OCI-LY1 (cell line): ENCODE results near the gene PCBP3.

ENCODE experiments used
- H2AFZ ChIP-seq: fragments of 200-600 bp; sonication (generic), shearing (Covaris generic); 2 replicates; pipeline ENCODE4 v1.6.0; 2014; ENCODE audit warnings: antibody characterized with exemption, mild to moderate bottlenecking, low read length
- H3F3A ChIP-seq: fragments of 200-600 bp; sonication (generic), shearing (Covaris generic); 2 replicates; pipeline ENCODE4 v1.6.0; 2014; ENCODE audit warnings: mild to moderate bottlenecking, antibody characterized with exemption, low read length, moderate library complexity; ENCODE audit not compliant: insufficient read depth
- H3K27ac ChIP-seq: fragments of 200-600 bp; sonication (generic); 2 replicates; pipeline ENCODE4 v1.5.1; 2014; ENCODE audit warnings: low read length, mixed run types, mild to moderate bottlenecking, low read depth; ENCODE audit not compliant: poor library complexity, severe bottlenecking
- H3K27me3 ChIP-seq: fragments of 200-600 bp; sonication (generic); 2 replicates; pipeline ENCODE4 v1.6.0; 2014; ENCODE audit warnings: antibody characterized with exemption, mild to moderate bottlenecking, low read length, moderate library complexity; ENCODE audit not compliant: insufficient read depth
- H3K36me3 ChIP-seq: fragments of 200-600 bp; sonication (generic); 2 replicates; pipeline ENCODE4 v1.6.1; 2014; ENCODE audit warnings: mild to moderate bottlenecking, antibody characterized with exemption, low read length, moderate library complexity, mixed read lengths; ENCODE audit not compliant: insufficient read depth
- H3K4me1 ChIP-seq: fragments of 200-600 bp; sonication (generic); 2 replicates; pipeline ENCODE4 v1.5.1; 2014; ENCODE audit warnings: mild to moderate bottlenecking, low read length, moderate library complexity; ENCODE audit not compliant: insufficient read depth, severe bottlenecking
- H3K4me2 ChIP-seq: fragments of 200-600 bp; sonication (generic), shearing (Covaris generic); 2 replicates; pipeline ENCODE4 v1.6.1; 2014; ENCODE audit warnings: low read length
- H3K4me3 ChIP-seq: fragments of 200-600 bp; sonication (generic); 2 replicates; pipeline ENCODE4 v1.5.1; 2014; ENCODE audit warnings: low read length, low read depth, mild to moderate bottlenecking, mixed read lengths; ENCODE audit not compliant: poor library complexity, severe bottlenecking
- H3K79me2 ChIP-seq: fragments of 200-600 bp; shearing (Covaris generic); 2 replicates; pipeline ENCODE4 v1.6.1; 2016; ENCODE audit warnings: mixed run types, low read length, mixed read lengths; ENCODE audit not compliant: insufficient read depth
- H3K9ac ChIP-seq: fragments of 200-600 bp; sonication (generic), shearing (Covaris generic); 2 replicates; pipeline ENCODE4 v1.6.1; 2014; ENCODE audit warnings: mild to moderate bottlenecking, low read length, mixed read lengths
- H3K9me2 ChIP-seq: fragments of 200-600 bp; sonication (generic), shearing (Covaris generic); 2 replicates; pipeline ENCODE4 v1.6.1; 2014; ENCODE audit warnings: low read depth, mild to moderate bottlenecking, low read length, mixed read lengths
- H3K9me3 ChIP-seq: fragments of 200-600 bp; shearing (Covaris generic); 2 replicates; pipeline ENCODE4 v1.6.1; 2014; ENCODE audit warnings: low read length, mixed read lengths
- H4K20me1 ChIP-seq: fragments of 200-600 bp; sonication (generic), shearing (Covaris generic); 2 replicates; pipeline ENCODE4 v1.6.0; 2016; ENCODE audit warnings: mild to moderate bottlenecking, low read length; ENCODE audit not compliant: insufficient read depth
- CTCF ChIP-seq: fragments of 200-600 bp; sonication (generic), shearing (Covaris generic); IDR thresholded peaks from 2 replicates; pipeline ENCODE4 v1.5.1; 2017; ENCODE audit warnings: mild to moderate bottlenecking, antibody characterized with exemption, low read length, moderate library complexity, mixed read lengths
- EZH2 ChIP-seq: fragments of 200-600 bp; sonication (generic), shearing (Covaris generic); IDR thresholded peaks from 2 replicates; pipeline ENCODE4 v1.8.0; 2017; ENCODE audit warnings: borderline replicate concordance, mixed run types, mild to moderate bottlenecking, antibody characterized with exemption, low read length, moderate library complexity, mixed read lengths

Gene PCBP3

DNA sequence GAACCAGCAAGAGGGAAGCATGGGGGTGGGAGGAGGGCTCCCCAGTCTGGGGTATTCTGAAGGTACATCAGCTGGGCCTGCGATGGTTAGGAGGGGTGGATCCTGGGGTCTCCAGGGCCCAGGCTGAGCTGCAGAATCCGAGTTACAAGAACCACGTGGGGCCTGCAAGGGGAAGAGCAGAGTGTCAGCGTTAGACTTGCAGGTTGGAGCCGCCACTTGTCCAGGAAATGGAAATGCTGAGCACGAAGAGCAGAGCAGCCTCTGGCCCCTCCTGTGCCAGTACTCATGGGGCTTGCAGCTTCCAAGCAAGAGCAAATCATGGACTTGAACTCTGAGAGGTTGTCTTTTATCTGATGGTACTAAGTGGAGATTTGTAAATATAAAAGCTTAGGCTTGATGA lies 290.6 kb downstream of the PCBP3 start:
- H3K27me3 ChIP-seq, result no peaks in the 10 kb centered on the region
- no peaks in the 10 kb centered on the region for H3K9me3 ChIP-seq
- no peak overlapping the region for H3K4me2 ChIP-seq
- H3K79me2 ChIP-seq, result no peaks in the 10 kb centered on the region
- no peak overlapping the region for H2AFZ ChIP-seq
- no peaks in the 10 kb centered on the region for H3K36me3 ChIP-seq
- no peak overlapping the region for H3K4me3 ChIP-seq
- no peak overlapping the region for H3K27ac ChIP-seq
- H3K4me1 ChIP-seq, result no peaks in the 10 kb centered on the region
- H3K9ac ChIP-seq, result no peak overlapping the region
- no peak for TF ChIP-seq EZH2
- TF ChIP-seq CTCF, result no peak
- H3K9me2 ChIP-seq, result no peaks in the 10 kb centered on the region
- no peaks in the 10 kb centered on the region for H4K20me1 ChIP-seq
- H3F3A ChIP-seq, result no peaks in the 10 kb centered on the region

GRCh38 chr21:45934554-45934953 lies 291.0 kb downstream of the PCBP3 start:
- no peak overlapping the region for H3K27ac ChIP-seq
- H3K9me2 ChIP-seq, result no peaks in the 10 kb centered on the region
- H3K36me3 ChIP-seq, result no peaks in the 10 kb centered on the region
- no peaks in the 10 kb centered on the region for H4K20me1 ChIP-seq
- H3K79me2 ChIP-seq, result no peaks in the 10 kb centered on the region
- H3K9me3 ChIP-seq, result no peaks in the 10 kb centered on the region
- no peak overlapping the region for H3K9ac ChIP-seq
- H3K4me1 ChIP-seq, result no peaks in the 10 kb centered on the region
- TF ChIP-seq CTCF (no peak), EZH2 (no peak)
- no peaks in the 10 kb centered on the region for H3K27me3 ChIP-seq
- H3K4me3 ChIP-seq, result no peak overlapping the region
- H3F3A ChIP-seq, result no peaks in the 10 kb centered on the region
- no peak overlapping the region for H2AFZ ChIP-seq
- no peak overlapping the region for H3K4me2 ChIP-seq

- Histone ChIP-seq H4K20me1 (no peaks in the 10 kb centered on the region), H3K79me2 (no peaks in the 10 kb centered on the region), H3K36me3 (no peaks in the 10 kb centered on the region), H3K4me1 (no peaks in the 10 kb centered on the region), H2AFZ (no peak overlapping the region), H3K4me3 (no peak overlapping the region), H3K27ac (no peak overlapping the region), H3F3A (no peaks in the 10 kb centered on the region), H3K27me3 (no peaks in the 10 kb centered on the region), H3K4me2 (no peak overlapping the region), H3K9ac (no peak overlapping the region), H3K9me2 (no peaks in the 10 kb centered on the region), H3K9me3 (no peaks in the 10 kb centered on the region)
- TF ChIP-seq EZH2, result no peak
- TF ChIP-seq CTCF, result no peak
These were observed 292.1 kb downstream of the PCBP3 start for GRCh38 chr21:45935628-45936027.
